Stomach (tissue), 4 donors: ENCODE data around the gene HSPB6.

Source experiments
- POLR2A ChIP-seq, 4 donors: fragments of 450-650 bp; IDR thresholded peaks; one replicate each; pipeline ENCODE4 v1.6.1; 2016; ENCODE audit warnings: antibody characterized with exemption in 4 of 4, control low read depth in 2 of 4, mild to moderate bottlenecking in 1 of 4, moderate library complexity in 1 of 4
- TF ChIP-seq, protein P1 (sequence below), 7 experiments: fragments of 450-650 bp in 4 of 7; fragments of 200-600 bp in 3 of 7; sonication (generic) in 3 of 7; IDR thresholded peaks; one replicate each; pipeline ENCODE4 v1.5.1; 2016 to 2019; ENCODE audit warnings: antibody characterized with exemption in 7 of 7, control low read depth in 2 of 7, mild to moderate bottlenecking in 1 of 7

DNA sequence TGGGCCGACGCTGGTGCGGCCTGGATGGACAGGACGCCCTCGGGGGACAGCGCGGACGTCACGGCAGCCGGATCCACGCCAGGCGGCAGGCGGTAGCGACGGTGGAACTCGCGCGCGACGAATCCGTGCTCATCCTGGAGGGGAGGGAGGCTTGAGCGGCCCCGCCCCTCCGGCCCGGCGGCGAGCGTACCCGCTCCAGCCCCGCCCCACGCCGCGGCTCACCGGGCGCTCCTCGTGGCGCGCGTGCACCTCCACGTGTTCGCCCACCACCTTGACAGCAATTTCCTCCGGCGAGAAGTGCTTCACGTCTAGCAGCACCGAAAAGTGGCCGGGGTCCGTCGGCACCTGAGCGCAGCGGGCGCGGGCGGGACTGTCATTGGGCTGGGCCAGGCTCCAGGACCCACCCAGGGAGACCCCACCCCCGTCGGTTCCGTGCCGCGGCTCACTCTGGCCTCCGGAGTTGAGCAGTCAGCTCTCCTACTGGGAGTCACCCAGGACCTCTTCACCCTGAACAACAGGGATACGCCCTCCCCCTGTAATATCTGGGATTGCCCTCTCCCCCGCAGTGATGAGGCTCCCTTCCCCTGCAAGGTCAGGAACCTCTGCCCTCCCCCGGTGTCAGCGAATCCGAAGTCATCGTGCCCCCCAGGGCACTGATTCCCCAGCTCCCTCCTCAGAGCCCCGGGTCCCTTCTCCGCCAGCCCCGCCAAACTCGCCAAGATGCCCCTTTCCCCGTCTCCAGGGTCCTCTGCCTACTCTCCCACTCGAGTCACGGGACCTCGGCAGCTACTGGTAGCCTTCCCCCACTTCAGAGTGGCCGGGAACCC is 1.1 kb downstream of the HSPB6 start:
- TF ChIP-seq POLR2A (IDR thresholded peaks at IDR 0.05), result peak in 1 of 4 donors; percentile 19
- TF ChIP-seq, protein P1, sequence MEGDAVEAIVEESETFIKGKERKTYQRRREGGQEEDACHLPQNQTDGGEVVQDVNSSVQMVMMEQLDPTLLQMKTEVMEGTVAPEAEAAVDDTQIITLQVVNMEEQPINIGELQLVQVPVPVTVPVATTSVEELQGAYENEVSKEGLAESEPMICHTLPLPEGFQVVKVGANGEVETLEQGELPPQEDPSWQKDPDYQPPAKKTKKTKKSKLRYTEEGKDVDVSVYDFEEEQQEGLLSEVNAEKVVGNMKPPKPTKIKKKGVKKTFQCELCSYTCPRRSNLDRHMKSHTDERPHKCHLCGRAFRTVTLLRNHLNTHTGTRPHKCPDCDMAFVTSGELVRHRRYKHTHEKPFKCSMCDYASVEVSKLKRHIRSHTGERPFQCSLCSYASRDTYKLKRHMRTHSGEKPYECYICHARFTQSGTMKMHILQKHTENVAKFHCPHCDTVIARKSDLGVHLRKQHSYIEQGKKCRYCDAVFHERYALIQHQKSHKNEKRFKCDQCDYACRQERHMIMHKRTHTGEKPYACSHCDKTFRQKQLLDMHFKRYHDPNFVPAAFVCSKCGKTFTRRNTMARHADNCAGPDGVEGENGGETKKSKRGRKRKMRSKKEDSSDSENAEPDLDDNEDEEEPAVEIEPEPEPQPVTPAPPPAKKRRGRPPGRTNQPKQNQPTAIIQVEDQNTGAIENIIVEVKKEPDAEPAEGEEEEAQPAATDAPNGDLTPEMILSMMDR (IDR thresholded peaks at IDR 0.05), result no peak
